Colonic mucosa (tissue), 4 donors: ENCODE data around the gene EPHA7. TPM values are rescaled to one million over a fixed set of nuclear protein-coding genes. Genes with fewer than 3 reads are reported as not detected.

Source experiments
- DNase-seq: peaks from one replicate; pipeline ENCODE4 v3.0.0-alpha.2; 2020
- H3K27ac ChIP-seq: fragments of 200-600 bp; one replicate; pipeline ENCODE4 v1.8.0; 2021
- H3K27me3 ChIP-seq: fragments of 200-600 bp; one replicate; pipeline ENCODE4 v1.8.0; 2021
- H3K36me3 ChIP-seq: fragments of 200-600 bp; one replicate; pipeline ENCODE4 v1.8.0; 2021
- H3K4me1 ChIP-seq: fragments of 200-600 bp; one replicate; pipeline ENCODE4 v1.8.0; 2021; ENCODE audit warnings: mild to moderate bottlenecking
- H3K4me3 ChIP-seq: fragments of 200-600 bp; one replicate; pipeline ENCODE4 v1.8.0; 2021
- H3K9ac ChIP-seq, 2 donors: one replicate each; pipeline ENCODE4 v1.7.0; 2013; ENCODE audit warnings: control low read depth in 2 of 2, low read depth in 2 of 2, low read length in 2 of 2
- H3K9me3 ChIP-seq: fragments of 200-600 bp; one replicate; pipeline ENCODE4 v1.8.0; 2021
- intact Hi-C: fragments of 100-400 bp; cut with DNase I; formaldehyde crosslinking; loops from one replicate; pipeline ENCODE4 v1.14.1; 2022
- total RNA-seq, 2 donors: library from RNA; stranded (reverse); fragmentation: NEBNext Ultra II Directional in 1 of 2; extraction: Animal tissue kit (Norgen Biotek cat#: 25700) in 1 of 2; gene quantifications; one replicate each; pipeline ENCODE4 v1.2.1, GENCODE V29; 2021
- TF ChIP-seq, protein P1 (sequence below): fragments of 200-600 bp; IDR thresholded peaks from one replicate; pipeline ENCODE4 v1.8.0; 2022; ENCODE audit warnings: antibody characterized with exemption, mild to moderate bottlenecking
- donor health status: healthy.
- donor health status: DM: no; HTN: no; CAD: no.
- donor health status: DM: no; HTN: no; CAD: no.

The EPHA7 gene
- total RNA-seq, 2 donors from 2014 or later: 1.3 to 4.4 TPM

- Histone ChIP-seq H3K36me3 (no peaks in the 10 kb centered on the region), H3K27me3 (no peaks in the 10 kb centered on the region), H3K4me3 (no peak overlapping the region), H3K4me1 (no peaks in the 10 kb centered on the region), H3K9me3 (no peaks in the 10 kb centered on the region), H3K27ac (no peak overlapping the region), H3K9ac (no peak overlapping the region)
- no peak for DNase-seq
- TF ChIP-seq, protein P1, sequence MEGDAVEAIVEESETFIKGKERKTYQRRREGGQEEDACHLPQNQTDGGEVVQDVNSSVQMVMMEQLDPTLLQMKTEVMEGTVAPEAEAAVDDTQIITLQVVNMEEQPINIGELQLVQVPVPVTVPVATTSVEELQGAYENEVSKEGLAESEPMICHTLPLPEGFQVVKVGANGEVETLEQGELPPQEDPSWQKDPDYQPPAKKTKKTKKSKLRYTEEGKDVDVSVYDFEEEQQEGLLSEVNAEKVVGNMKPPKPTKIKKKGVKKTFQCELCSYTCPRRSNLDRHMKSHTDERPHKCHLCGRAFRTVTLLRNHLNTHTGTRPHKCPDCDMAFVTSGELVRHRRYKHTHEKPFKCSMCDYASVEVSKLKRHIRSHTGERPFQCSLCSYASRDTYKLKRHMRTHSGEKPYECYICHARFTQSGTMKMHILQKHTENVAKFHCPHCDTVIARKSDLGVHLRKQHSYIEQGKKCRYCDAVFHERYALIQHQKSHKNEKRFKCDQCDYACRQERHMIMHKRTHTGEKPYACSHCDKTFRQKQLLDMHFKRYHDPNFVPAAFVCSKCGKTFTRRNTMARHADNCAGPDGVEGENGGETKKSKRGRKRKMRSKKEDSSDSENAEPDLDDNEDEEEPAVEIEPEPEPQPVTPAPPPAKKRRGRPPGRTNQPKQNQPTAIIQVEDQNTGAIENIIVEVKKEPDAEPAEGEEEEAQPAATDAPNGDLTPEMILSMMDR: no peak
- intact Hi-C loops: no loop called here
These were observed 53.9 kb downstream of the EPHA7 start for GRCh38 chr6:93365445-93365844.

DNA sequence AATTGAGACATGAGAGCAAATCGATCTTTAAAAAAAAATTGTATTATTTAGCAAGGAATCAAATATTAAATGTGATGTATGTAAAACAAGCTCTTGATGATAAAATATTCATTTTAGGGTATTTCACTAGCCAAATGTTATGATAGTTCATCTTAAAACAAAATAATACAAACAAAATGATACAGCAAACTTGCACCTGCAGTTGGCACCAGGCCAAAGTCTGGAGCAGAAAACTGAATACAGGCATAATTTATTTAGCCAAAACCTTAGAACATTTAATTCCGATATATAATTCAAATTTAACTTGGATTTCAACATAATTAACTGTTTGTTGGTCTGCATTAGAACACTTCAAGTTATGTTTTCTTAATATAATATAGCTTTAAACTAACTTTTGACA, 60.9 kb downstream of the EPHA7 start:
- Histone ChIP-seq H3K36me3 (no peaks in the 10 kb centered on the region), H3K9me3 (no peaks in the 10 kb centered on the region)
- intact Hi-C loops: no loop called here

GRCh38 chr6:93352604-93353003, 66.8 kb downstream of the EPHA7 start:
- Histone ChIP-seq H3K9ac (no peak overlapping the region), H3K4me1 (no peaks in the 10 kb centered on the region), H3K27ac (no peak overlapping the region), H3K36me3 (no peaks in the 10 kb centered on the region), H3K4me3 (no peak overlapping the region), H3K27me3 (no peaks in the 10 kb centered on the region), H3K9me3 (no peaks in the 10 kb centered on the region)
- intact Hi-C loops: no loop called here
- DNase-seq: no peak
- TF ChIP-seq, protein P1: no peak

More for the DNA sequence above, 60.9 kb downstream of the EPHA7 start:
- H3K27me3 ChIP-seq: no peaks in the 10 kb centered on the region
- no peak overlapping the region for H3K9ac ChIP-seq
- no peak overlapping the region for H3K4me3 ChIP-seq
- TF ChIP-seq, protein P1: no peak
- no peak for DNase-seq
- H3K4me1 ChIP-seq: no peaks in the 10 kb centered on the region
- no peak overlapping the region for H3K27ac ChIP-seq

- Histone ChIP-seq H3K9ac (no peak overlapping the region), H3K4me3 (no peak overlapping the region), H3K27me3 (no peaks in the 10 kb centered on the region), H3K36me3 (no peaks in the 10 kb centered on the region), H3K9me3 (no peaks in the 10 kb centered on the region), H3K27ac (no peak overlapping the region), H3K4me1 (no peaks in the 10 kb centered on the region)
- intact Hi-C loops: no loop called here
- TF ChIP-seq, protein P1: no peak
- no peak for DNase-seq
These were observed 68.1 kb downstream of the EPHA7 start for GRCh38 chr6:93351222-93351621.

GRCh38 chr6:93350774-93351173, 68.6 kb downstream of the EPHA7 start:
- no peak overlapping the region for H3K4me3 ChIP-seq
- no peak for DNase-seq
- intact Hi-C loops: no loop called here
- no peaks in the 10 kb centered on the region for H3K36me3 ChIP-seq
- no peaks in the 10 kb centered on the region for H3K4me1 ChIP-seq
- TF ChIP-seq, protein P1: no peak
- no peak overlapping the region for H3K9ac ChIP-seq
- H3K9me3 ChIP-seq: no peaks in the 10 kb centered on the region
- no peak overlapping the region for H3K27ac ChIP-seq
- no peaks in the 10 kb centered on the region for H3K27me3 ChIP-seq
